ENCODE results near the gene DNMT3B. TPM values are rescaled to one million over a fixed set of nuclear protein-coding genes. Genes with fewer than 3 reads are reported as not detected.

The DNMT3B gene
- total RNA-seq, 1 experiment from 2014 or later, result 5.4 TPM

DNA sequence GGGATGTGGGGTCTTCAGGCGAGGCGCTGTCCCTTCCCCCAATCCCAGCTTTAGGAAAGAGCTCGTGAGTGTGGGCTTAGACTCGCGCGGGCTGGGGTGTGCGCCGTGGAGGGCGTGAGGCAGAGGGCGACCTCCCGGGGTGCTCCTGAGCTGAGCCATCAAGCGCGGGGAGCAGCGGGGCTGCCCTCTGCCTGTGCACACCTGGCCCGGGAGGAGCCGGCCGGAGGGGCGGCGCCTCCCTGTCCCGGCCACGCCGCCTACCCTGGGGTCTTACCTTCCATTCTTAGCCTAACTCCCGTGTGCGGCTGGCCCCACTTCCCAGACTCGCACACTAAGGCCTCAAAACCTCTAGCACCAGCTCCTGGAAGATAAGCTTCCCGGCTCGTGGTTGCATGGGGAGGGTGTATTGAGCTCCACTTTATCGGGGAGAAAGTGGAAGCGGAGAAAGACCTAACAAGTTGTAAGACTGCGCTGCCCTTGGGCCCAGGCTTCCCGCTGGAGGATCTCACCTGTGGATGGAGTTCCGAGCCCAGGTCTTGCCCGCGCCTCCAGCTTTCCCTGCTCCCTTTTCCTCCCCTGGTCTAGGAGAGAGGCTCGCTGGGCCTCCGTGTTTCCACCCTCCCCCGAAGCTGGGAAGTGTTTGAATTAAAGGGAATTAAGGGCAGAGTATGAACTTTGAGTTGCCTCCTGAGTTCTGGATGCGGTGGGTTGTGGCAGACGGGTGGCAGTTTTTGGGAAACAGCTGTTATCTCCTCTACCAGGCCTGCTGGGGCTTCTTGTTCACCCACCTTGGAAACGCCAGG, 1.2 kb downstream of the DNMT3B start:
- no peak for DNase-seq (ENCODE audit: low read depth)

DNA sequence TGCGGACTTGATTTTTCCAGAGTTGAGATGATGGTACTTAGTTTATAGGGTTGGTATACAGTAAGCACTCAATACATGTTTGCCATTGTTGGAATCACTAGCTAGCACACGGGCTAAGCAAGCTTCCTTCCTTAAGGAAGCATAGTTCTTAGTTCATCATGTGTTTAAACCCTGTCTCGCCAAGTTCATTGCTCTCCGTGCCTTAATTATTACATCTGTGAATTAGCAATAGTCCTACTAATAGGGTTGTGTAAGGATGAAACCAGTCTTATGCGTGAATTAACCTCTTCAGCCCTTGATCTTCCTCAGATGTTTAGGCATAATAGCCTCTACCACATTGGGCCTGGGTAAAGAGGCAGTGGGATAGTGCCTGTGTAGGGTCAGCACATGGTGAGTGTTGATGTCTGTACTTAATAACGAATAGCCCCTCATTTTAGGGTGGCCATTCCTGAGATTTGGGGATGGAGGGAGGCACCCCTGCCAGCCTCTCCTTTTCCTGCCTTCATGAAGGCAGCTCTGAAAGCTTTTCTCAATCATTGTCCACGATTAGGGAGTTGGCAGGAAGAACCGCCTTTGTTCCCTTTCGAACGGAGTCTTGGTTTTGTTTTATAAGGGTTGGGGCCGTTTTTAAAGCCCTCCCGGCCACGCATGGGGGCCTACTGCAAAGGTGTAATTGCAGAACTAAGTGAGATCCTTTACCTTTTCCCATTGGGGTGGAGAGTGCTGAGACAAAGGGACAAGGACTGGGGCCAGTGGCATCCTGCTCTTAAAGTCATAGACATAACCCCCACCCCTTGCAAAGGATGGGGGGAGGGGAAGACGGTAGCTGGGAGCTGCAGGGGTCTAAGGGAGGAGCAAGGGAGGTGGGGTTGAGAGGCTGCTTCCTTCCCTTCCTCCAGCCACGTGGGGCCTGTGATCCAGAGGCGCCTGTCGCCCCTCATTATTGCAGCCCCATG, 2.1 kb downstream of the DNMT3B start:
- no peak for DNase-seq (ENCODE audit: low read depth)

DNA sequence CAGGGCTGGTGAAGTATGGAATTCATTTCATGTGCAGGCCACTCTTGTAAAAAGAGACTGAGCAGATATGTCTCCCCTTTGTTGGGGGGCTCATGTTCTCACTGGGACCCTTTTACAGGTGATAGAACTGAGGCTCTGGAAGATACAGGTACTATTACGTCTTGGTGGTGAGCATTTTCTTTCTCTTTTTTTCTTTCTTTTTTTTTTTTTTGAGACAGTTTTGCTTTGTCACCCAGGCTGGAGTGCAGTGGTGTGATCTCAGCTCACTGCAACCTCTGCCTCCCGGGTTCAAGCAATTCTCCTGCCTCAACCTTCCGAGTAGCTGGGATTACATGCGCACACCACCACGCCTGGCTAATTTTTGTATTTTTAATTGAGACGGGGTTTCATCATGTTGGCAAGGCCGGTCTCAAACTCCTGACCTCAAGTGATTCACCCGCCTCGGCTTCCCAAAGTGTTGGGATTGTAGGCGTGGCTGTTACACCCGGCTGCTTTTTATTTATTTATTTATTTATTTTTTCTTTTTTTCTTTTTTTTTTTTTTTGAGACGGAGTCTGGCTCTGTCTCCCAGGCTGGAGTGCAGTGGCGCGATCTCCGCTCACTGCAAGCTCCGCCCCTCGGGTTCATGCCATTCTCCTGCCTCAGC, 3.2 kb downstream of the DNMT3B start:
- peak; percentile 39 for DNase-seq (ENCODE audit: low read depth)

DNA sequence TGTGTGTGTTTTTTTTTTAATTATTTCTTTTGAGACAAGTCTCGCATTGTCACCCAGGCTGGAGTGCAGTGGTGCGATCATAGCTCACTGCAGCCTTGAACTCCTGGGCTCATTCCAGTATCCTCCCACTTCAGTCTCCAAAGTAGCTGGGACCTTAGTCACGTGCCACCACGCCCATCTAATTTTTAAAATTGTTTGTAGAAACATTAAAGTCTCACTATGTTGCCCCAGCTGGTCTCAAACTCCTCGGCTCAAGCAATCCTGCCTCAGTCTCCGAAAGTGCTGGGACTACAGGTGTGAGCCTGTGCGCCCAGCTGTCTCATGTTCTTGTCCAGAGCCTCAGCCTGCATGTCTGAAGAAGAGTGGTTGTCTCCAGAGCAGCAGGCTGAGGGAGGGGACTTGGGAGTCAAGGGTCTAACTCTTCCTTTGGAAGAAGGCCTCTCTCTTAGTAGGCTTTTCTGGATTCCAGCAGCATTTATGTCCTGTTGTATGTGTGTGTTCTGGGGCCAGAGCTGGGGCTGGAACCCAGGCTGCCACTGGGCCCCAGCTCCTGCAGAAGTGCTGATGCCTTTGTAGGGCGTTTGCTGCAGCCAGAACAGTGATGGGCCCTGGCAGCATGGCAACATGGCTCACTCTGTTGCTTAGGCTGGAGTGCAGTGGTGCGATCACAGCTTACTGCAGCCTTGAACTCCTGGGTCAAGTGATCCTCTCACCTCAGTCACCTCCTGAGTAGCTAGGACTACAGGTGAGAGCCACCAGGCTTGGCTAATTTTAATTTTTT, 5.4 kb downstream of the DNMT3B start:
- no peak for DNase-seq (ENCODE audit: low read depth)

DNA sequence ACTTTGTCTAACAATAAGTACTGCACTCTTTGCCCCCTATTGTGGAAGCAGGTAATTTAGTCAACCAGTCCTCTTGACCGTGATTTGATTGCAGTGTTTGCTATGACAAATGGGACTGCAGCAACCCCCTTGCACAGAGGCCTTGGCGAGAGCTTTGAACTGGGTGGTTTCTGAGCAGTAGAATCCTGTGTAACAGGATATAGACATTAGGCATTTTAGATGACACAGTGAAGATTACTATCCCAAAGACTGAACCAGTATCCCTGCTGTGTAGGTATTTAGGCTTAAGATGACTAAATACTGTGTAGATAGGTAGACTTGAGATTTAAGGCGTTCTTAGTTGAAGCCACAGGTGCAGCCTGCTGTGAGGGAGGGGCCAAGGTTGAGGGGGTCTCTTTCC, 9.9 kb downstream of the DNMT3B start:
- DNase-seq (ENCODE audit: low read depth), result no peak

DNA sequence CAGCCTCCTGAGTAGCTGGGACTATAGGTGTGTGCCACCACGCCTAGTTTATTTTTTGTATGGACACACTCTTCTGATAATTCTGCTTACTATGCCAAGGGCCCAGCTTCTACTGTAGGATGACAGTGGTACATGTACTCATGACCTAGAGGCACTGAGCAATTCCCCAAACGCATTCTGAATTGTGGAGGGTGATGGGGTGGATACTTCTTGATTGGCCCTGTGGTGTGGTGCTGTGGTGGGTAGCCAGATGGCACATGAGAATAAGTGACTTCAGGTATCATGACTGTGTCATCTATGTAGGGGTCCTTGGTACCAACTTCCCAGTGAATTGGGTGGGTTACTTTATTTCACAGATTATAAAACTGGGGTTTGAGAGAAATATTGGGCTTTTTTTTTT, 11.0 kb downstream of the DNMT3B start:
- DNase-seq (ENCODE audit: low read depth), result no peak

DNA sequence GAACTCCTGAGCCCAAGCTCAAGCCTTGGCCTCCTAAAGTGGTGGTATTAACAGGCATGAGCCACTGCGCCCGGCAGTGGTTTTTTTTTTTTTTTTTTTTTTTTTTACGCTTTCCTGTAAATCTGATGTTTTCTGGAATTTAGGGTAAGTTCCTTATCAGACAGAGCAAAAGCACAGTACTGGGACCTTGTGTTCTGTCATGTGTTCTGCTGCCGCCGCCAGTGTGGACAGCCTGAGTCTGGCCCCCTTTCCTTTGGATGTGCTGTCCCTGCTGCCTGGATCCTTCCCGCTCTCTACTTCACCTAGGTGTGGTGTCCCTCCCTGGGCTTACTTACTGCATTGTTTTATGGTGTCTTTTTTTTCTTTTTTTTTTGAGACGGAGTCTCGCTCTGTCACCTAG, 11.7 kb downstream of the DNMT3B start:
- DNase-seq (ENCODE audit: low read depth), result no peak

DNA sequence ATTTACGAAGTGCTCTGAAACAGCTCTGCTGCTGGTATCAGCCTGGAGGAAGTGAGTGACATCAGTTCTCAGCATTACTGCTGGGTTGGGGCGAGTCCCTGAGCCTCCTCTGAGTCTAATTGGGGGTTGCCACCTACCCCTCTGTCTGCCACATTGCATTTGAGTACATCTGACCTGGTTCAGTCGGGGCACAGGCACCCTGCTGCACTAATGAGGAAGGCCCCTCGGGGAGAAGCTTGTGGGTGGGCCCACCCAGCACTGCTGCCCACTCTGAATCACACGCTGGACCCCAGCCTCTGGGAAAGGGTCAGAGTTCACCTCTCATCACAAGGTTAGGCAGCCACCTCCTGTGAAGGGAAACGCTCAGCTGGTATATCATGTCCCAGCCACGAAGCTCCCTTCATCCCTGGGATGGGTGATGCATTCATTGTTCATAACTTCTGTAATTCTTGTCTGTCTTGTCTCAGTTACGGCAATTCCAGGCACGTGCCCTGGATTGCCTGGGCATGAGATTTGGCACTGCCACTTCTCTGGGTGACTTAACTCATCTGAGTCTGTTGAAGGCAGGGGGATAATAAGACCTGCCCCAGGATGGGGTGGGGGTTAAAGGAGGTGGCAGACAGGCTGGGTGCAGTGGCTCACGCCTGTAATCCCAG, 13.3 kb downstream of the DNMT3B start:
- DNase-seq (ENCODE audit: low read depth), result no peak

DNA sequence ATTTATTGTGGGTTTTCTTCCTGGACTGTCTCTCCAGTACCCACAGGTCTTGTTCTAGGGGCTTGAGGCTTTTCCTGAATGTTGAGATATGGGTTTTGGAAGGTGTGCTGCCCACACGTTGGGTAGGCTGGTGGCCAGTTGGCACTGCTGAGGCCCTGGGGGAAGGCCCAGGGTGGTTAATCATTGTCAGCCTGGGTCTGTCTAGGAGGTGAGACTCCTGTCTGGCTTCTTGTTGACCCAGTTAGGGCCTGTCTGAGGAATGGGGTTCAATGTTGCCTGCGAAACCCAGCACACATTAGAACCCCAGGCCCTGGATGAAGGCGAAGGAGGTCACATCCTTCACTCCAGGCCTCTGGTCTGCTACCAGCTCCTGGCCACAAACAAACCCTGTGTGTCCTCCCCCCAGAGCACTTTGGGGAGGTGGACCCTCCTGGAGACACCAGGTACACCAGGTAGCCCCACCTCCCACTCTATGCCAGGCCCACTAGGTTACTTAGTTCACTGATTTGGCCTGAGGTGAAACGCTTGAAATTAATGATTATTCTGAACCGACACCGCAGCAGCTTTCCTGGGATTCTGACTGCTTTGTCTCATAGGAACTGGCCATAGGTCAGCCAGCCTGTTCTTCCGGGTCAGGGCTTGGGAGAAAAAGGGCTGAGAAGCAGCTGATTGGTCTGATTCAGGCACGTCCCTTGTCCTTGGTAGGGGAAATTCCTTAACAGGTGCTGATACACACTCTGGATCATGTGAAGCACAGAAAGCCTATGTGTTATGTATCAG, 15.2 kb downstream of the DNMT3B start:
- no peak for DNase-seq (ENCODE audit: low read depth)

DNA sequence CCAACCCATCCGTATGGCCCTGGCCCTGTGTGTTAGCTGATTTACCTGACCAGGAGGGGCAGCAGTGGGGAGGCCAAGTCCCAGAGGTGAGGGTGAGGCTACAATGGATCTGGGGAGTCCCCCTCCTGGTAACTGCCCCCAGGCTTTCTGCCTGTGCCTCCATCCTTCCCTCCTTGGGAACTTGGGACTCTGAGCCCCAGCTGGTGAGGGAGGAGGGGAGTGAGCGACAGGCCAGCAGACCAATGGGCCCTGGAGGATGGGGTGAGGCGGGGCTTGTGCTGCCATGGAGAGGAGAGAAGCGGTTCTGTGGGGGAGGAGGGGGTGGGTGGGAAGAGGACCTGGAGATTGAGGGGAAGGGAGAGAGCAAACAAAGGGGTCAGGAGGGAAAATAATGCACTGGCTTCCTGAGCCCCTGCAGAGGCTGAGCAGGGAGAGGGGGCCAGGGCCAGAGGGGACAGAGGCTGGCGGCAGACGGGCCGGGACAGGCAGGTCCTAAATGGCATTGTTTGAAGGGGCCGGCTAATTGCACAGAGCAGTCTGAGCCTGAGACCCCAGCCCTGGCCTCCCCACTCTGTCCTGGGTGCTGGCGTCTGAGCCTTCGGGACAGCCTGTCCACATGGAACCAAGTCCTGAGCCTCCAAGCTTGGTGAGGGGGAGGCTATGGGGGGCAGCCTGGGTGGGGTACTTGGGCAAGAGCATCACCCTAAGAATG, 17.5 kb downstream of the DNMT3B start:
- no peak for DNase-seq (ENCODE audit: low read depth)

DNA sequence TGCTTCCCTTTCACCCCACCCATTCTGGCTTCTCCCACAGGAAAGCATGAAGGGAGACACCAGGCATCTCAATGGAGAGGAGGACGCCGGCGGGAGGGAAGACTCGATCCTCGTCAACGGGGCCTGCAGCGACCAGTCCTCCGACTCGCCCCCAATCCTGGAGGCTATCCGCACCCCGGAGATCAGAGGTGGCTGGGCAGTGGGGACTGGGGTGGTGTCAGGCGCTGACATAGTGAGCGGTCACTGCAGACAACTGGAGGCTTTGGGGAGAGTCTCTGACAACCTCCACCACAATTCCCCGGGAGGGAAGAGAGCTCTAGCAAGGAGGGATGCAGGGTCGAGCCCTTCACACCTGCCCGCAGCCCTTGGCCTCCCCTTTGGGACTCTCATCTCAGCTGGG, 18.1 kb downstream of the DNMT3B start:
- no peak for DNase-seq (ENCODE audit: low read depth)

DNA sequence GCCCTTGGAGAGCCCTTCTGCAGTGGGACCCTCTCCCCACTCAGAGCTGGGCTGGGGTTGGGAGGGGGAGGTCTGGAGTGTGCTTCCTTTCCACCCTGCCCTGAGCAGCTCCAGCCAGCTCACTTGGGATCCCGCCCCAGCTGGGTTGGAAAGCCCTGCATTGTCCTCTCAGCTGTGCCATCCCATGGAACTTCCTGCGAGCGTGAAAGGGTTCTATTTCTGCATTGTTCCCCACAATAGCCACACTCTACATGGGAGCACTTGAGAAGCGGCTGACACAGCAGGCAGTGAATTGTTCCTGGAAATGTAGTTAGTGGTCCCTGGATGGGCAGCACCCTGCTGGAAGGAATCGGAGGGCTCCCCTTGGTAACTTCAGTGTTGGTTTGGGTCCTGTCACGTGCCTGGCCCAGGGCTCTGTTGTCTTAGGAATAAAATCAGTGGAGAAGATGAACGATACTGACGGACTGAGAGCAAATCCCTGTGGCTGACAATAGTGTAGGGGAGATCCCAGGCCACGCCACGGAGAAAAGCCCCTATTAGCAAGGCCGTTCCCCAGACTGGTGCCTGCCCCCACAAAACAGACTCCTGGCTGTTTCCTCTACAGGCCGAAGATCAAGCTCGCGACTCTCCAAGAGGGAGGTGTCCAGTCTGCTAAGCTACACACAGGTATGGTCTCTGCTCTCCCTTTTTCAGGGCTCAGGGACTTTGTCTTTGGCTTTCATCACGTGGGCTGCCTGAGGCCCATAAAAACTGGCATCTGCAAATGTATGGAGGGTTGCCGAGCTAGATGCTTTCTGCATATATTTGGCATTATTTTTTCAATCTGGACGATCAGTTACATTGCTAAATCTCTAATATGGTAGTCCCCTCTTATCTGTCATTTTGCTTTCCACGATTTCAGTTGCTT, 18.8 kb downstream of the DNMT3B start:
- DNase-seq (ENCODE audit: low read depth), result no peak

DNA sequence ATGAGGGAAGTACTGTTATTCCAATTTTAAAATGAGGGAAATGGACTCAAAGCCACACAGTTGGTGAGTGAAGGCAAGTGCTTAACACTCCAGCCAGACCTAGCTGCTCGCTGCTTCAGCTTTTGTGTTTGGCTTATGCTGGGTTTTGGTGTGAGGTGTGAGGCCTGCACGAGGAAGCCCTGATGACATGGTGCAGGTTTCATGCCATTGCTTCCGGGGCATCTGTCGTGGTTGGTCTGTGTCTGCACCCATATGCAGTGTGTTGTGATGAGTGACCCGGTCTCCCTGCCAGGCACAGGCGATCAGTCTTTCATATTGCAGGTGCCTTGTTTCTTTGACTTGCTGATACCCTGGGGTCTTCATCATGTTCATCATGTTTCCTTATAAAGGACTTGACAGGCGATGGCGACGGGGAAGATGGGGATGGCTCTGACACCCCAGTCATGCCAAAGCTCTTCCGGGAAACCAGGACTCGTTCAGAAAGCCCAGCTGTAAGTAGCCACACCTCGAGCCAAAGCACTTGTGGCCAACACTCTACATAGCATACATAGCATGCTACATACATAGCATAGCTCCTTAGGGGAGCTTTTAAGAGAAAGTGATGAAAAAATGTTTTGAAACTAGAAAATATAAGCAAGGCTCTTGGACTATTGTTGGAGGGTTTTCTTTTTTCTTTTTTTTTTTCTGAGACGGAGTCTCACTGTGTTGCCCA, 22.3 kb downstream of the DNMT3B start:
- DNase-seq (ENCODE audit: low read depth), result no peak

DNA sequence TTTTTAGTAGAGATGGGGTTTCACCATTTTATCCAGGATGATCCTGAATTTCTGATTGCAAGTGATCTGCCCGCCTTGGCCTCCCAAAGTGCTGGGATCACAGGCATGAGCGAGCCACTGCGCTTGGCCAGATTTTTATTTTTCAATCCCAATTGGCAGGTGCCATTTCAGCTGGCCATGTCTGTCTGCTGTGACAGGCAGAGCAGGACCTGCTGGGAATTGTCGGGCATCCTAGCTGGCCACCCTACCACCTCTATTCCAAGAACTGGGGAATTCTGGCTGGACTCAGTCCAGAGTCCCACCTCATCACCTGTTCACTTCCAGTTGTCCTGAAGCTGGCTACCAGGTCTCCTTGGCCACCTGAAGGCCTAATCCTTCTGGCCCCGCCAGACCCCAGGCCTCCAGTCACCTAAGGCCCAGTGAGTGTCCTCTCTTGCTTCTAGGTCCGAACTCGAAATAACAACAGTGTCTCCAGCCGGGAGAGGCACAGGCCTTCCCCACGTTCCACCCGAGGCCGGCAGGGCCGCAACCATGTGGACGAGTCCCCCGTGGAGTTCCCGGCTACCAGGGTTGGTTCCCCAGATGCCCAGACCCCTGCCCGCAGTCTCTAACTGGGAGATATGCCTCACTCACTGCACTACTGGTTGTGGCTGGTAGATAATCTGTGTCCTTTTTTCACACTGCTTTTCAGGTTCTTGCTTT, 24.0 kb downstream of the DNMT3B start:
- DNase-seq (ENCODE audit: low read depth), result no peak

DNA sequence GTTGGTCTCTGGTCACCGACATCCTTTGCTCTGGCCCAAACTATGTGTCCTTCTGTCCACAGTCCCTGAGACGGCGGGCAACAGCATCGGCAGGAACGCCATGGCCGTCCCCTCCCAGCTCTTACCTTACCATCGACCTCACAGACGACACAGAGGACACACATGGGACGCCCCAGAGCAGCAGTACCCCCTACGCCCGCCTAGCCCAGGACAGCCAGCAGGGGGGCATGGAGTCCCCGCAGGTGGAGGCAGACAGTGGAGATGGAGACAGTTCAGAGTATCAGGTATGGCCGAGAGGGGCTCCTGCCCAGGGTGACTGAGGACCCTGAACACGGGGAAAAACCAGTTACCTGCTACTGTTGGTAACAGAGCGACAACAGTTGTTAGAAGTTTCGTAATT, 25.0 kb downstream of the DNMT3B start:
- DNase-seq (ENCODE audit: low read depth), result no peak

DNA sequence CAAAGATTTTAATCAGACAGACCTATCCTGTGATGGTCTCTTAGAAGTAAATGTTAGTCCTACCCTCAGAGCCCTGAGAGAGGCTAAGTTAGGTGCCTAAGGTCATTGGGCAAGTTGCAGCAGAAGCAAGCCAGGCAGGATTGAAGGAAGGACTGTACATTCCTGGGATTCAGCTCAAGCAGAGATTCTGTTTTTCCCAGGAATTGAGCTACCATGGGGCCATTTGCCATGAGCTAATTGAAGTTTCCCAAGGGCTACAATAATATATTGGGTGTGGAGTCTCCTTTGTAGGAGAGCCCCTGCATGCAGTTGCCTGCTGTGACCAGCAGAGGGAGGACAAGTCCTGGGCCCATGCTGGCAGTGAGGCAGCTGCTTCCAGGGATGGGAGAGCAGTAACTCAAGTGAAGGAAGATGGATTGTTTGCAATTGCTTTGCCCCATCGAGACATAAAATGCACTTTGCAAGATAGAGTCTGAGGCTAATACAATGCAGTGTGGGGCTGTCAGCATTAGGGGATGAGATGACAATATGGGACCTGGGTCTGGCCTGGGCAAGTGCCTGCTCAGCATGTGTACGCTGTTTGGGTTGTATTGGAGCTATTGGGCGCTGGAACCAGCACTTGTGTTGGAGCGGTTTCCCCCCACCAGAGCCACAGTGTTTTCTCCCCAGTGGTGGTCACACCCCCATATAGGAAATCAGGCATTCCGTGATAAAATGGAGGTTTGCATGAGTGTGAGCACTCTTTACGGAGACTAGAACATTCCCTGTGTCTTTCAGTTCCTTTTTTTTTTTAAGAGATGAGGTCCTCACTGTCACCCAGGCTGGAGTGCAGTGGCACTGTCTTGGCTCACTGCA, 27.9 kb downstream of the DNMT3B start:
- peak; percentile 56 for DNase-seq (ENCODE audit: low read depth)

Data from Daoy (cell line).